ENCODE measurements around the gene PLCD4.

DNA sequence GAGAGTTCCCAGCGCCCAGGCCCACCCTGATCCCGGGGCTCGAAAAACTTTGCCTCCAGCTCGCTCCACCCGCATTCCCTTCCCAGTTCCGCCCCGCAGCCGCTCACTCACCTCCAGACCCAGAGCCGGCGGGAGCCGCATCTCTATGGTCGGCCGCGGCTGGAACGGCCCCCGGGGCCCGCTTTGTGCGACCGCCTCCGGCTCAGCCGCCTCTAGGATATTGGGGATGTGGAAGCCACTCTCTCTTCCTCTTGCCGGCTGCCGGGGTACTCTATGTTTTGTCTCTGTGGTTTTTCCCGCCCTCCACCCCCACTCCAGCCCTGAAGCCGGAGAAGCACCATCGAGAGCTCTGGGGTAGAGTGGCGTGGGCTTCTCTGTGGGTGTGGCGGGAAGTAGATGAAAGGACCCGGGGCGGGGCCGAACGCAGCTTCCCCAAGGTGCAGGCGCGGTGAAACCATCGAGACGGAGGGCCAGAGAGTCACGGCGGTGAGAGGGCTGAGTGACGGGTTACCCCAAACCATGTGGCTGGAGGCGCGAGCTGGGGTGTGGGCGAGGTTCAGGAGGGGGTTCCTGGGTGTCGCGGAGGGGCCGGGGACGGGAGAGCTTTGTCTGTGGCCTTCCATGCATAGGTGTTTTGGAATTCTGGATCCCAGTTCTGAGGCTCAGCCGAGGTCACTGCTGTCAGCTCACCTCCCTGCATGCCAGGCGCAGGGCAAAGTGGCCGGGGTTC is 51.7 kb downstream of the PLCD4 start, which contains the start of the genes BCS1L and ZNF142:
- TF ChIP-seq, protein P1, sequence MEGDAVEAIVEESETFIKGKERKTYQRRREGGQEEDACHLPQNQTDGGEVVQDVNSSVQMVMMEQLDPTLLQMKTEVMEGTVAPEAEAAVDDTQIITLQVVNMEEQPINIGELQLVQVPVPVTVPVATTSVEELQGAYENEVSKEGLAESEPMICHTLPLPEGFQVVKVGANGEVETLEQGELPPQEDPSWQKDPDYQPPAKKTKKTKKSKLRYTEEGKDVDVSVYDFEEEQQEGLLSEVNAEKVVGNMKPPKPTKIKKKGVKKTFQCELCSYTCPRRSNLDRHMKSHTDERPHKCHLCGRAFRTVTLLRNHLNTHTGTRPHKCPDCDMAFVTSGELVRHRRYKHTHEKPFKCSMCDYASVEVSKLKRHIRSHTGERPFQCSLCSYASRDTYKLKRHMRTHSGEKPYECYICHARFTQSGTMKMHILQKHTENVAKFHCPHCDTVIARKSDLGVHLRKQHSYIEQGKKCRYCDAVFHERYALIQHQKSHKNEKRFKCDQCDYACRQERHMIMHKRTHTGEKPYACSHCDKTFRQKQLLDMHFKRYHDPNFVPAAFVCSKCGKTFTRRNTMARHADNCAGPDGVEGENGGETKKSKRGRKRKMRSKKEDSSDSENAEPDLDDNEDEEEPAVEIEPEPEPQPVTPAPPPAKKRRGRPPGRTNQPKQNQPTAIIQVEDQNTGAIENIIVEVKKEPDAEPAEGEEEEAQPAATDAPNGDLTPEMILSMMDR (IDR thresholded peaks at IDR 0.05; ENCODE audit: insufficient read depth, low read length, poor library complexity, severe bottlenecking), result no peak
- TF ChIP-seq EZH2phosphoT487 (conservative IDR thresholded peaks at IDR 0.05; ENCODE audit: low read length), result no peak

All from SU-DHL-6 (cell line).